DND-41 (cell line): Measurements from ENCODE around the gene ACAD8.

Source experiments
- EZH2 ChIP-seq: IDR thresholded peaks from 3 replicates; pipeline ENCODE4 v1.6.1; 2012; ENCODE audit warnings: borderline replicate concordance, low read depth, mild to moderate bottlenecking, moderate library complexity, low read length, inconsistent platforms; ENCODE audit not compliant: severe bottlenecking
- TF ChIP-seq, protein P1 (sequence below): IDR thresholded peaks from 2 replicates; pipeline ENCODE4 v1.5.1; 2012; ENCODE audit warnings: borderline replicate concordance, low read length, moderate library complexity, mild to moderate bottlenecking; ENCODE audit not compliant: poor library complexity, severe bottlenecking; ENCODE audit errors: extremely low read depth

DNA sequence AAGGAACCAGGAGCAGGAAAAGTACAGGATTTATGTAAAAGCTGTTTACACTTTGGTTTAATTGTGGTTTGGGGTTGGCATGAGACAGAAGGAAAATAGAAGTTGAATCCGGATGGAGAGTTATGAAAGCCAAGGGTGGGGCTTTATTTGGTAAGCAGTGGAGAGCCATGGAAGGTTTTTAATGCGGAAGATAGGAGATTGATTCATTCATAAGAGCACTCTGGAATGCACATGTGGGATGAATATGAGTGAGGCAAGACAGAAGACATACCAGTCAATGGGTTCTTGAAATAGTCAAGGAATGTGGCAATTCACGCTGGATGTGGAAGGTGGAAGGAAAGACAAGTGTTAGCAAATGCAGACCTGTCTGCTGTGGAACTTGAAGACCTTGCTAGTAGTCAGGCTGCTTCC, 13.5 kb downstream of the ACAD8 start:
- TF ChIP-seq, protein P1, sequence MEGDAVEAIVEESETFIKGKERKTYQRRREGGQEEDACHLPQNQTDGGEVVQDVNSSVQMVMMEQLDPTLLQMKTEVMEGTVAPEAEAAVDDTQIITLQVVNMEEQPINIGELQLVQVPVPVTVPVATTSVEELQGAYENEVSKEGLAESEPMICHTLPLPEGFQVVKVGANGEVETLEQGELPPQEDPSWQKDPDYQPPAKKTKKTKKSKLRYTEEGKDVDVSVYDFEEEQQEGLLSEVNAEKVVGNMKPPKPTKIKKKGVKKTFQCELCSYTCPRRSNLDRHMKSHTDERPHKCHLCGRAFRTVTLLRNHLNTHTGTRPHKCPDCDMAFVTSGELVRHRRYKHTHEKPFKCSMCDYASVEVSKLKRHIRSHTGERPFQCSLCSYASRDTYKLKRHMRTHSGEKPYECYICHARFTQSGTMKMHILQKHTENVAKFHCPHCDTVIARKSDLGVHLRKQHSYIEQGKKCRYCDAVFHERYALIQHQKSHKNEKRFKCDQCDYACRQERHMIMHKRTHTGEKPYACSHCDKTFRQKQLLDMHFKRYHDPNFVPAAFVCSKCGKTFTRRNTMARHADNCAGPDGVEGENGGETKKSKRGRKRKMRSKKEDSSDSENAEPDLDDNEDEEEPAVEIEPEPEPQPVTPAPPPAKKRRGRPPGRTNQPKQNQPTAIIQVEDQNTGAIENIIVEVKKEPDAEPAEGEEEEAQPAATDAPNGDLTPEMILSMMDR: no peak
- no peak for TF ChIP-seq EZH2
